T-helper 17 cell (primary cell): ENCODE data around the gene ANKRD44. TPM values are rescaled to one million over a fixed set of nuclear protein-coding genes. Genes with fewer than 3 reads are reported as not detected.
"Not testable (repeated sequence)": the region's sequence is repeated elsewhere in the genome, so short reads cannot be mapped to it uniquely, and the experiment has no call there.

Experiments used
- ATAC-seq: fragments of 150-1000 bp; cut with Tn5 transposase; 2 replicates; pipeline ENCODE4 v1.10.0; 2021; ENCODE audit warnings: mild to moderate bottlenecking, moderate library complexity
- DNase-seq, 3 donors: peaks; one replicate each; pipeline versions ENCODE4 v3.0.0 to v3.0.0-alpha.2; 2020 to 2021
- H3K9me3 ChIP-seq: one replicate; pipeline ENCODE4 v1.7.0; 2013; ENCODE audit warnings: low read length, mild to moderate bottlenecking; ENCODE audit not compliant: control insufficient read depth, poor library complexity, severe bottlenecking
- H3K27ac Mint-ChIP-seq: one replicate; pipeline ENCODE4 v1.8.0; 2022; ENCODE audit warnings: mild to moderate bottlenecking, moderate library complexity, mixed read lengths
- H3K27me3 Mint-ChIP-seq: one replicate; pipeline ENCODE4 v1.8.0; 2022; ENCODE audit warnings: mixed read lengths
- H3K36me3 Mint-ChIP-seq: one replicate; pipeline ENCODE4 v1.8.0; 2022; ENCODE audit warnings: low read depth, mixed read lengths
- H3K4me1 Mint-ChIP-seq: one replicate; pipeline ENCODE4 v1.8.0; 2022; ENCODE audit warnings: mild to moderate bottlenecking, mixed read lengths
- H3K4me3 Mint-ChIP-seq: one replicate; pipeline ENCODE4 v1.8.0; 2022; ENCODE audit warnings: mild to moderate bottlenecking, moderate library complexity, mixed read lengths
- total RNA-seq, 4 donors: library from RNA in 2 of 4; stranded (reverse) in 2 of 4; gene quantifications; one replicate each; pipeline ENCODE4 v1.2.3 and lab custom pipeline; 2022 to 2026

ANKRD44 gene
- total RNA-seq, 2 donors from 2014 or later = 232 to 246 TPM

- no peaks in the 10 kb centered on the region for H3K9me3 ChIP-seq
- Mint-ChIP-seq H3K27me3 (no peaks in the 10 kb centered on the region), H3K36me3 (peaks cover 18% of the 10 kb centered on the region), H3K27ac (no peak overlapping the region), H3K4me3 (no peak overlapping the region), H3K4me1 (peaks cover 34% of the 10 kb centered on the region)
- DNase-seq (no peak), ATAC-seq (no peak)
These were observed 235.3 kb downstream of the ANKRD44 start for GRCh38 chr2:197075281-197075680.

DNA sequence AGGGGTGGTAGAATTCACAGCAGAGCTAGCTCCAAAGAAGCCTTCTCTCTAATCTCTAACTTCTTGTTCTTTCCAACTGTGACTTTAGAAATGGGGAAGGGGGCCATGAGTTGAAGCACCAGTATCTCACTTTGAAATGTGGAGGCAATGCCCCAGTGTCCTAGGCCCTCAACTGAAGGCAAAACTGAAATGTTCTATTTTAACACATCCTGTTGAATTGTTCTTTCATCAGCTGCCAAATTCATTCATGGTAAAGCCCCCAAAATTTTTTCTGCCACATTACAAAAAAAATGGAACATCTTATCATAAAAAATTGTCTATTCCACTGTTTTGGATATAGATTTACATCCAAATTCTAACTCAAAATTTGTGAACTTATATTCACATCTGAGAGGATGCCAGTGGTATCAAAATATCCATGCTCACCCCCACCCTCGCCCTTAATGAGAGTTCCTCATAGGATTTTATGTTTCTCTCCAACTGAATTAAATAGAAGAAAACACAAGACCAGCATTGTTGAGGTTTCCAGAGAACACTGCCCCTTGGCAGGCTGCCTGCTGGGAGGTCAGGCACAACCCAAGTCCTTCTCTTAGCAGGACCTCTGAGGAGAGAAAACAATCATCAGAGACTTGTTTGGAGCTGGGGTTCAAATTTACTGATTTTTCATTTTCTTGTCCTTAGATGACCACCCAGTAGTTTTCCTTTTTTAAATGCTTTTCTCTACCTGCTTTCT lies 236.7 kb downstream of the ANKRD44 start:
- no peak for ATAC-seq
- Mint-ChIP-seq H3K27ac (peak overlapping the region; percentile 51), H3K27me3 (no peaks in the 10 kb centered on the region), H3K4me3 (no peak overlapping the region), H3K4me1 (peaks cover 34% of the 10 kb centered on the region), H3K36me3 (peaks cover 18% of the 10 kb centered on the region)
- H3K9me3 ChIP-seq = no peaks in the 10 kb centered on the region
- DNase-seq = no peak

- ATAC-seq = no peak
- Mint-ChIP-seq H3K27me3 (no peaks in the 10 kb centered on the region), H3K36me3 (peaks cover 15% of the 10 kb centered on the region), H3K4me1 (peaks cover 34% of the 10 kb centered on the region), H3K4me3 (no peak overlapping the region), H3K27ac (peak overlapping the region; percentile 51)
- no peak for DNase-seq
- no peaks in the 10 kb centered on the region for H3K9me3 ChIP-seq
These were observed 237.3 kb downstream of the ANKRD44 start for GRCh38 chr2:197073270-197073669.

DNA sequence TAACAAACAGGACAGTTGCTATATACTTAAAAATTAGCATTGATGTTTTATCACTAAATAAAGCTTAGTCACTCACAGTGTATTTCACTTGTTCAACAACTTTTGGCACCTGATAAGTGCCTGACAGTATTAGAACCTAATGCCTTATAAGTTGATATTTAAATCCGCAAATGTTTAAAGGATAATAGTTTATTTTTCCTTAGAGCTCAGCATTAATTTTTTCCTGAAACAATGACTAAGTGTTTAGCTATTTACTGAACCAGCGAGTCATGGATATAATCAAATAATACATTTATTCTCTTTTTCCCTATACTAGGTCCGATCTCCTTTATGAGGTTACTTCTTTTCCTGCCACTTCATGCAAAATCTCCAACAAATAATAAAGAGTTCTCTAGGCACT lies 238.0 kb downstream of the ANKRD44 start:
- peaks cover 15% of the 10 kb centered on the region for H3K36me3 Mint-ChIP-seq
- H3K27me3 Mint-ChIP-seq = no peaks in the 10 kb centered on the region
- no peaks in the 10 kb centered on the region for H3K9me3 ChIP-seq
- H3K4me1 Mint-ChIP-seq = peaks cover 34% of the 10 kb centered on the region
- ATAC-seq (no peak), DNase-seq (no peak)
- peak overlapping the region; percentile 51 for H3K27ac Mint-ChIP-seq
- no peak overlapping the region for H3K4me3 Mint-ChIP-seq

DNA sequence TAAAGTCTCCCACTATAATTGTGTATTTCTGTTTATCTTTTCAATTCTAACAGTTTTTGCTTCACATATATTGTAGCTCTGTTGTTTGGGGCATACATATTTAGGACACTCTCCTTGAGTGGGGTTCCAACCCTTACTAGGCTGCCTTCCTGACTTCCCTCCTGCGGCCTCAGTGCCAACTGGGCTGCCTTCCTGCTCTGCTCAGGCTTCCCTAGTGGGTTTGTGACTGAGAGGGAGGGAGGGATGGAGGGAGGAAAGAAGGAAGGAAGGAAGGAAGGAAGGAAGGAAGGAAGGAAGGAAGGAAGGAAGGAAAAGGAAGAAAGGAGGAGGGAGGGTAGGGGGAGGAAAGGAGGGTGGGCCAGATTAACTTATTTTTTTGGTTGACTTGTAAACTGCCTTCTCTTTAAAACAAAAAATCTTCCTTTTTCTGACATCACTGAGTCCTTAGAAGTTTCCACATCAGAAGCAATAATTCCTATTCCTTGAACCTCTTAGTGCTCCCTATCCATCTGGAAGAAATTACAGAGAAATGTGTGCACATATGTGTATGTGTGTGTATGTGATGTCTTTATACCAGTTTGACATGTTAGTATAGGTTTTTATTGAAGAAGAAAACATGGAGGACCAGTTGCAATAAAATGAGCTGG lies 238.7 kb downstream of the ANKRD44 start:
- Mint-ChIP-seq H3K4me1 (peaks cover 34% of the 10 kb centered on the region), H3K27ac (peak overlapping the region; percentile 79), H3K36me3 (peaks cover 13% of the 10 kb centered on the region), H3K27me3 (no peaks in the 10 kb centered on the region), H3K4me3 (no peak overlapping the region)
- H3K9me3 ChIP-seq = no peaks in the 10 kb centered on the region
- no peak for DNase-seq
- no peak for ATAC-seq

GRCh38 chr2:197071213-197071612 lies 239.4 kb downstream of the ANKRD44 start:
- ATAC-seq = no peak
- H3K4me1 Mint-ChIP-seq = peaks cover 37% of the 10 kb centered on the region
- no peak for DNase-seq
- no peak overlapping the region for H3K4me3 Mint-ChIP-seq
- peaks cover 9% of the 10 kb centered on the region for H3K36me3 Mint-ChIP-seq
- peak overlapping the region; percentile 79 for H3K27ac Mint-ChIP-seq
- H3K9me3 ChIP-seq = no peaks in the 10 kb centered on the region
- no peaks in the 10 kb centered on the region for H3K27me3 Mint-ChIP-seq

DNA sequence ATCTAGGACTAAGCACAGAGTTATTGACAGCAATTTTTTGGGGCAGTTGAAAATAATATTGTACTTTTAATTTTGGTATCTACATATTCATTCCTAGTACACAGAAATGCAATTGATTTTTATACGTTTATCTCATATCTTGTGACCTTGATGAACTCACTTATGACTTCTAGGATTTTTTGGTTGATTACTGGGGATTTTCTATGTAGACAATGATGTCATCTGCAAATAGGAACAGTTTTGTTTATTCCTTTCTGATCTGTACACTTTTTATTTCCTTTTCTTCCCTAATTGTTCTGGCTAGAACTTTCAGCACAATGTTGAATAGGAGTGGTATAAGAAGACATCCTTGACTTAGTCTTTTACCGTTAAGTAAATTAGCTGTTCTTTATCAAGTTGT lies 240.6 kb downstream of the ANKRD44 start:
- ATAC-seq (no peak), DNase-seq (no peak)
- Mint-ChIP-seq H3K4me3 (no peak overlapping the region), H3K36me3 (peaks cover 10% of the 10 kb centered on the region), H3K27ac (peak overlapping the region; percentile 79), H3K27me3 (no peaks in the 10 kb centered on the region), H3K4me1 (peaks cover 39% of the 10 kb centered on the region)
- no peaks in the 10 kb centered on the region for H3K9me3 ChIP-seq

DNA sequence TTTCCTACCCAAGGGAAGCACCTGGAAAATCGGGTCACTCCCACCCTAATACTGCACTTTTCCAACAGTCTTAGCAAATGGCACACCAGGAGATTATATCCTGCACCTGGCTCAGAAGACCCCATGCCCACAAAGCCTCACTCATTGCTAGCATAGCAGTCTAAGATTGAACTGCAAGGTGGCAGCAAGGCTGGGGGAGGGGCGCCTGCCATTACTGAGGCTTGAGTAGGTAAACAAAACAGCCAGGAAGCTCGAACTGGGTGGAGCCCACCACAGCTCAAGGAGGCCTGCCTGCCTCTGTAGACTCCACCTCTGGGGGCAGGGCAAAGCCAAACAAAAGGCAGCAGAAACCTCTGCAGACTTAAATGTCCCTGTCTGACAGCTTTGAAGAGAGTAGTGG lies 248.0 kb downstream of the ANKRD44 start:
- Mint-ChIP-seq H3K36me3 (peaks cover 17% of the 10 kb centered on the region), H3K4me1 (peaks cover 29% of the 10 kb centered on the region), H3K4me3 (peak overlapping the region; percentile 51), H3K27ac (peak overlapping the region; percentile 59)
- not testable (repeated sequence) for ATAC-seq, H3K27me3 Mint-ChIP-seq, H3K9me3 ChIP-seq
- DNase-seq = peak in 1 of 3 donors; percentile 11

- no peak for ATAC-seq
- Mint-ChIP-seq H3K36me3 (peaks cover 10% of the 10 kb centered on the region), H3K27ac (no peak overlapping the region), H3K4me1 (peaks cover 17% of the 10 kb centered on the region), H3K4me3 (no peak overlapping the region), H3K27me3 (no peaks in the 10 kb centered on the region)
- no peak for DNase-seq
- H3K9me3 ChIP-seq = no peaks in the 10 kb centered on the region
These were observed 251.1 kb downstream of the ANKRD44 start for GRCh38 chr2:197059477-197059876.

GRCh38 chr2:197058777-197059300 lies 251.7 kb downstream of the ANKRD44 start:
- no peaks in the 10 kb centered on the region for H3K9me3 ChIP-seq
- Mint-ChIP-seq H3K4me3 (no peak overlapping the region), H3K27me3 (no peaks in the 10 kb centered on the region), H3K27ac (no peak overlapping the region), H3K36me3 (peaks cover 7% of the 10 kb centered on the region), H3K4me1 (peaks cover 13% of the 10 kb centered on the region)
- ATAC-seq = no peak
- DNase-seq = no peak

- no peak for ATAC-seq
- Mint-ChIP-seq H3K4me1 (peaks cover 11% of the 10 kb centered on the region), H3K27ac (peak overlapping the region; percentile 12), H3K36me3 (peaks cover 6% of the 10 kb centered on the region), H3K4me3 (no peak overlapping the region), H3K27me3 (no peaks in the 10 kb centered on the region)
- H3K9me3 ChIP-seq = no peaks in the 10 kb centered on the region
- no peak for DNase-seq
These were observed 252.6 kb downstream of the ANKRD44 start for GRCh38 chr2:197057959-197058358.

- ATAC-seq = no peak
- Mint-ChIP-seq H3K36me3 (no peaks in the 10 kb centered on the region), H3K27me3 (no peaks in the 10 kb centered on the region), H3K4me1 (no peaks in the 10 kb centered on the region), H3K27ac (no peak overlapping the region), H3K4me3 (no peak overlapping the region)
- no peak for DNase-seq
- no peaks in the 10 kb centered on the region for H3K9me3 ChIP-seq
These were observed 255.5 kb downstream of the ANKRD44 start for GRCh38 chr2:197055045-197055444.

- H3K27me3 Mint-ChIP-seq = no peaks in the 10 kb centered on the region
- H3K4me1 Mint-ChIP-seq = no peaks in the 10 kb centered on the region
- ATAC-seq (no peak), DNase-seq (no peak)
- H3K4me3 Mint-ChIP-seq = no peak overlapping the region
- H3K27ac Mint-ChIP-seq = no peak overlapping the region
- H3K36me3 Mint-ChIP-seq = no peaks in the 10 kb centered on the region
- H3K9me3 ChIP-seq = no peaks in the 10 kb centered on the region
These were observed 256.1 kb downstream of the ANKRD44 start for GRCh38 chr2:197054437-197054836.
